Keratinocyte (primary cell): ENCODE measurements around the gene ID3. TPM values are rescaled to one million over a fixed set of nuclear protein-coding genes. Genes with fewer than 3 reads are reported as not detected.

Source experiments
- DNase-seq: peaks from one replicate; pipeline ENCODE4 v3.0.0-alpha.2; 2011; ENCODE audit warnings: low read depth, missing footprints, low spot score
- FAIRE-seq: peaks from 2 replicates; lab custom pipeline; 2011; peaks lifted over from hg19 to GRCh38; lab: Jason Lieb, UNC
- H2AFZ ChIP-seq: 2 replicates; pipeline ENCODE4 v1.6.0; 2012; ENCODE audit warnings: low read length, control low read depth, inconsistent platforms; ENCODE audit not compliant: control insufficient read depth
- H3K27ac ChIP-seq: 2 replicates; pipeline ENCODE4 v1.5.1; 2011; ENCODE audit warnings: low read length; ENCODE audit not compliant: control insufficient read depth, insufficient read depth
- H3K27me3 ChIP-seq: 3 replicates; pipeline ENCODE4 v1.6.0; 2011; ENCODE audit warnings: low read length; ENCODE audit not compliant: control insufficient read depth, insufficient read depth; ENCODE audit errors: extremely low read depth
- H3K36me3 ChIP-seq, 2 experiments: 2 replicates in 1 of 2; 3 replicates in 1 of 2; pipeline ENCODE4 v1.5.1; 2011; ENCODE audit warnings: low read length in 2 of 2, mild to moderate bottlenecking in 1 of 2; ENCODE audit not compliant: control insufficient read depth in 2 of 2, insufficient read depth in 2 of 2; ENCODE audit errors: extremely low read depth in 1 of 2
- H3K4me1 ChIP-seq: 3 replicates; pipeline ENCODE4 v1.5.1; 2011; ENCODE audit warnings: low read length; ENCODE audit not compliant: control insufficient read depth, insufficient read depth; ENCODE audit errors: extremely low read depth
- H3K4me2 ChIP-seq: 3 replicates; pipeline ENCODE4 v1.6.0; 2011; ENCODE audit warnings: low read depth, low read length; ENCODE audit not compliant: control insufficient read depth, insufficient read depth; ENCODE audit errors: extremely low read depth
- H3K4me3 ChIP-seq, 3 experiments: fragments of 200-600 bp in 1 of 3; sonication (generic) in 1 of 3; 2 replicates in 2 of 3; 3 replicates in 1 of 3; pipeline ENCODE4 v1.5.1; 2011 to 2016; ENCODE audit warnings: low read length in 3 of 3, mild to moderate bottlenecking in 3 of 3, control low read depth in 2 of 3, inconsistent platforms in 1 of 3, low read depth in 1 of 3, mixed read lengths in 1 of 3, mixed run types in 1 of 3, moderate library complexity in 1 of 3; ENCODE audit not compliant: control insufficient read depth in 2 of 3, insufficient read depth in 2 of 3; ENCODE audit errors: extremely low read depth in 1 of 3
- H3K79me2 ChIP-seq: 2 replicates; pipeline ENCODE4 v1.6.0; 2012; ENCODE audit warnings: low read length; ENCODE audit not compliant: control insufficient read depth, insufficient read depth
- H3K9ac ChIP-seq: 3 replicates; pipeline ENCODE4 v1.6.0; 2011; ENCODE audit warnings: low read length; ENCODE audit not compliant: control insufficient read depth, insufficient read depth; ENCODE audit errors: extremely low read depth
- H3K9me1 ChIP-seq: 3 replicates; pipeline ENCODE4 v1.6.0; 2011; ENCODE audit warnings: low read length; ENCODE audit not compliant: control insufficient read depth, insufficient read depth; ENCODE audit errors: extremely low read depth
- H3K9me3 ChIP-seq: 2 replicates; pipeline ENCODE4 v1.5.1; 2012; ENCODE audit warnings: low read depth, low read length; ENCODE audit not compliant: control insufficient read depth
- H4K20me1 ChIP-seq: 3 replicates; pipeline ENCODE4 v1.6.0; 2011; ENCODE audit warnings: low read length; ENCODE audit not compliant: control insufficient read depth, insufficient read depth; ENCODE audit errors: extremely low read depth
- CTCF ChIP-seq, 3 experiments: IDR thresholded peaks in 1 of 3; conservative IDR thresholded peaks in 1 of 3; optimal IDR thresholded peaks in 1 of 3; 2 replicates in 2 of 3; 3 replicates in 1 of 3; pipeline versions ENCODE3 to v1.5.1; 2011; ENCODE audit warnings: low read length in 3 of 3, mild to moderate bottlenecking in 3 of 3, moderate library complexity in 2 of 3, control low read depth in 1 of 3, inconsistent platforms in 1 of 3; ENCODE audit not compliant: insufficient read depth in 2 of 3; ENCODE audit errors: extremely low read depth in 1 of 3
- EZH2 ChIP-seq: IDR thresholded peaks from one replicate; pipeline ENCODE4 v1.6.1; 2012; ENCODE audit warnings: inconsistent platforms, mild to moderate bottlenecking, low read length, moderate library complexity
- dilution Hi-C: fragments of 300-500 bp; cut with MboI; formaldehyde crosslinking; loops from one replicate; pipeline ENCODE4 v1.7.0; 2020; ENCODE audit warnings: low sequenced_read_pairs; ENCODE audit not compliant: extremely low pct_ligation_motif_present
- polyA plus RNA-seq, 5 experiments: library from polyadenylated mRNA; depleted of rRNA in 3 of 5; stranded (reverse) in 3 of 5; stranded (forward) in 1 of 5; unstranded in 1 of 5; fragments of >200 nt; gene quantifications; 1 replicate in 1 of 5; 2 replicates in 3 of 5; 3 replicates in 1 of 5; pipeline versions ENCODE4 v1.2.1 to v1.2.3, GENCODE V29; 2011 to 2012; ENCODE audit warnings: missing spikeins in 2 of 5, low read depth in 1 of 5, low replicate concordance in 1 of 5

The ID3 gene
- polyA plus RNA-seq, 1 donor (not counting 4 experiments of a cell fraction or from before 2014, with no cell fraction given): 38.0 TPM

GRCh38 chr1:23562137-23562876 is 3.0 kb upstream of the ID3 start:
- Histone ChIP-seq H3K9me1 (no peaks in the 10 kb centered on the region), H4K20me1 (no peaks in the 10 kb centered on the region), H3K4me2 (peak overlapping the region; percentile 75), H3K4me1 (peaks cover 26% of the 10 kb centered on the region), H3K27ac (peak overlapping the region; percentile 17), H3K79me2 (peaks cover 7% of the 10 kb centered on the region), H3K36me3 (no peaks in the 10 kb centered on the region), H3K27me3 (no peaks in the 10 kb centered on the region), H3K9me3 (no peaks in the 10 kb centered on the region), H3K9ac (peak overlapping the region; percentile 58), H3K4me3 (peak overlapping the region in 1 of 3 experiments; percentile 22), H2AFZ (no peak overlapping the region)
- TF ChIP-seq EZH2: no peak
- TF ChIP-seq CTCF (optimal IDR thresholded peaks at IDR 0.05 in 1 of 3, IDR thresholded peaks at IDR 0.05 in 1 of 3, conservative IDR thresholded peaks at IDR 0.05 in 1 of 3; ENCODE audit: extremely low read depth in 1 of 3, insufficient read depth in 2 of 3, low read length in 3 of 3): no peak
- DNase-seq: no peak
- dilution Hi-C loops: no loop called here
- no peak for FAIRE-seq

GRCh38 chr1:23561813-23562100 is 2.5 kb upstream of the ID3 start:
- H3K36me3 ChIP-seq: no peaks in the 10 kb centered on the region
- H3K9me3 ChIP-seq: no peaks in the 10 kb centered on the region
- no peak for FAIRE-seq
- H3K4me1 ChIP-seq: peaks cover 31% of the 10 kb centered on the region
- H3K79me2 ChIP-seq: peaks cover 7% of the 10 kb centered on the region
- dilution Hi-C loops: no loop called here
- no peak for DNase-seq
- H3K9ac ChIP-seq: no peak overlapping the region
- H4K20me1 ChIP-seq: no peaks in the 10 kb centered on the region
- TF ChIP-seq CTCF (optimal IDR thresholded peaks at IDR 0.05 in 1 of 3, IDR thresholded peaks at IDR 0.05 in 1 of 3, conservative IDR thresholded peaks at IDR 0.05 in 1 of 3; ENCODE audit: extremely low read depth in 1 of 3, insufficient read depth in 2 of 3, low read length in 3 of 3) (no peak), EZH2 (no peak)
- no peaks in the 10 kb centered on the region for H3K9me1 ChIP-seq
- H2AFZ ChIP-seq: no peak overlapping the region
- H3K4me2 ChIP-seq: peak overlapping the region; percentile 75
- no peak overlapping the region for H3K4me3 ChIP-seq
- no peaks in the 10 kb centered on the region for H3K27me3 ChIP-seq
- no peak overlapping the region for H3K27ac ChIP-seq
